Measurements from ENCODE around the gene ST3GAL4. TPM values are rescaled to one million over a fixed set of nuclear protein-coding genes. Genes with fewer than 3 reads are reported as not detected.
"Not testable (repeated sequence)": the region's sequence is repeated elsewhere in the genome, so short reads cannot be mapped to it uniquely, and the experiment has no call there.

Gene ST3GAL4
- total RNA-seq, 1 donor from 2014 or later = 72.4 TPM

DNA sequence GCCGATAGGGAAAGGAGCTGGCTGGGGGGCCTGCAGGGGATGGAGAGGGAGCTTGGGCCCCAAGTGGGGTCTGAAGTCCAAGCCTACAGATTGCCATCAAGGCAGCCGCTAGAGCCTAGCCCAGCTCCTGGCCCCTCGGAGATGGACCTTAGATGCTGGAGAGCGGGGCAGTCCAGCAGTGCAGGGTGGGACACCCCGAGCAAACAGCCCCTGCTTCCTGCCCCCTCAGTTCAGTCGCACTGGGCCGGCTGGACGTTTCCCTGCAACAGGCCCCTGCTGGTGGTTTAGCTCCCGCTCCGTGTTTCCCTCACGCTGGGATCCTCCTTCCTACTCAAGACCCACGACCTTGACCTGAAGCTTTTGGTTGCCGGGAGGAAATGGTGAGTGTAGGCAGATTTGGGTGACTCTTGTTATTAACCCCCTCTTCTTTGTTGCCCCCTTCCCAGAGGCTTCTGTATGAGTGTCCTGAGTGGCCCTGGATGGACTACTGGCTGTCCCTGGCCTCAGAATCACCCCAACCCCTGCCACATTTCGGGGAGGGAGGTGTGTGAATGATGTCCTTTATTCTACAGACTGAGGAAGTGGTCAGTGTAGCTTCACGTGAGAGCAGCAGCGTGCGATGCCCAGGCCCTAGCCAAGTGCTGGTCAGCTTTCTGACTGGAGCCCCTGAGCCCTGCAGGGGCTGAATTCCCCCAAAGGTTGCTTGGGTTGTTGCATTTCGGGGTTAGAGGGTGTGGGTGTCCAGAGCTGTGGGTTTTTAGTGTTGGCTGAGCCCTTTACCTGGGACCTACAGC, 2.7 kb downstream of the ST3GAL4 start:
- intact Hi-C loops (cut with DNase I) = loop anchor here (10.0 kb wide), 1 partner anchor 47 kb away; no protein-coding TSS in a partner anchor
- ATAC-seq (no peak), DNase-seq (ENCODE audit: low spot score) (no peak)

DNA sequence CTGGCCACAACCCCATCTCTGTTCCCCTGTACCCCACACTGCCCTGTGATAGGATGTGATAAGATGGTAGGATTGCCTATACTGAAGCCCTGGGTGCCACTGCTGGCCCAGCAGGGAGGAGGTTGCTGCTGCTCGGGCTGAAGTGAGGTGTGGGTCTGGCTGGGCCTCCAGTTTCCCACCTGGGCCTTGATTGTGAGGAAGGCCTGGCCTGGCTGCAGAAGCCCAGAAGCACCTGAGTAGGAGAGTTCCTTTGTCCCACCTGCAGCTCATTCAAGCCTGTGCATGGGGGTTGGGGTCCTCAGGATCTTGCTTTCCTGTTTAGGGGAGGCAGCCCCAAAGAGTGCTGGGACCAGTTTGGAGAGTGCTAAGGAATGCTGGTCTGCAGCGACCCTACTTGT, 3.3 kb downstream of the ST3GAL4 start:
- ATAC-seq (no peak), DNase-seq (ENCODE audit: low spot score) (no peak)
- intact Hi-C loops (cut with DNase I) = loop anchor here (10.0 kb wide), 1 partner anchor 46 kb away; no protein-coding TSS in a partner anchor

GRCh38 chr11:126359431-126360048, 4.1 kb downstream of the ST3GAL4 start:
- peak; percentile 78 for ATAC-seq
- intact Hi-C loops (cut with DNase I) = loop anchor here (10.0 kb wide), 1 partner anchor 45 kb away; no protein-coding TSS in a partner anchor
- peak; percentile 91 for DNase-seq (ENCODE audit: low spot score)

DNA sequence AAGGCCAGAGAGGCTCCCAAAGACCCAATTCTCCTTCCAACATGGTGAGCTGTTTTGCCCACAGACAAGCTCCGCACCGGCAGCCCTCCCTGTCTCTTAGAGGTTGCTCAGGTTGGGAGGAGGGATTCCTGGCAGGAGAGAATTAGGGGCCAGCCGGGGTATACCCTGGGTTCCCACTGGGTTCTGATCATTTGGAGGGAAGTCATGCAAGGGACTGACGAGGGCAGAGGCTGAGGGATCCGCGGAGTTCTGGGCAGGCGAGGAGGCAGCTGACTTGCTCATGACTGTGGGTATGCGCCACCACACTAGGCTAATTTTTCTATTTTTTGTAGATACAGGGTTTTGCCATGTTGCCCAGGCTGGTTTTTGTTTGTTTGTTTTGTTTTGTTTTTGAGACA, 4.6 kb downstream of the ST3GAL4 start:
- ATAC-seq = no peak
- no peak for DNase-seq (ENCODE audit: low spot score)
- intact Hi-C loops (cut with DNase I) = no loop called here

DNA sequence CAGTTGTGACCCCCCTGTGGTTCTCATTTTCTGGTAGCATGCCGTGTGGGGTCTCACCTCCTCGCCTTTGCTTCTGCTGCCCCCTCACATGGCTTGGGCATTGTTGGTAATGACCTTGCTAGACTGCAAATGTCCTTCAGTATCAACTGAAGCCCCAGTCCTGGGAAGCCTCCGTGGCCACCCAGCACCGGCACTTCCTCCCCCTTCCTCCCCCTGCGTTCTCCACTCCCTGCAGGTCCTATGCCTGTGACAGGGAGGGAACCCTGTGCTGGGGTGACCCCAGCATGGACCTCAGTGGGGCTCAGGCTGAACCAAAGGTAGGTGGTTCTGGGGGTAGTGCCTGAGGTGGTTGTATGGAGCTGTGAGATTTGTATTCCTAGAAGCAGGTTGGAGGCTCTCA, 5.9 kb downstream of the ST3GAL4 start:
- no peak for ATAC-seq
- intact Hi-C loops (cut with DNase I) = no loop called here
- no peak for DNase-seq (ENCODE audit: low spot score)

DNA sequence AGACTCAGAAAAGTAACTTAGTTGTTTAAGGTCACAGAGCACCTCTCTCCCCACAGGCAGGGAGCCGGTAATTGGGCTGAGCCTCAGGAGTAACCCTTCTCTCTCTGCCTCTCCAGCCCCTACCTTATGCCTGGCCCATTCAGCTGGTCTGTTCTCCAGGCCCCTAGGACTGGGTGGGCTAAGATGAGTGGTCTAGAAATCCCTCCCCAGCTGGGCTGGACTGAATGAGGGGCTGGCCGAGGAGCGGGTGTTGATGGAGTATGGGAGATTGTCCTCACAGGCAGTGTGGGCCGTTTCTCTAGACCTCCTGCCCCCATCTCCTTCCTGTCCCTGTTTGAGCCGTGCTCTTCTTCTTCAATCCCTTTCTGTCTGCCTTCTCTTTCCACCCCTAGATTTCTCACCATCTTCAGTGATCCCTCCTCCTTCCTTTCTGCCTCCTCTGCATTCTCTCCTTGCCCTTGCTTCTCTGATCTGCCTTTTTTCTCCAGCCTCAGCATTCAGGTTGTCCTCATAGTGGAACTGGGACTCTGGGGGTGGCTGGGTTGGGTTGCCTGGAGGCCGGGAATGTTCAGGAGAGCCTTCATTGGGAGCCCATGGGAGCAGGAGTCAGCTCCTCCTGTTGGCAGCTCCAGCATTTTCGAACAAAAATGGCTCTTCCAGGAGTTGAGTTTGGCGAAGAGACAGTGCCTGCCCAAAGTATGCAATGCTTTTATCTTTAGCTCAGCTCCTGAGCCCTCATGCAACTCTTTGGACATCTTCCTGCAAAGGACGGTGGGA, 7.6 kb downstream of the ST3GAL4 start:
- ATAC-seq = no peak
- intact Hi-C loops (cut with DNase I) = no loop called here
- no peak for DNase-seq (ENCODE audit: low spot score)

GRCh38 chr11:126363706-126364248, 8.3 kb downstream of the ST3GAL4 start:
- intact Hi-C loops (cut with DNase I) = no loop called here
- DNase-seq (ENCODE audit: low spot score) (peak; percentile 63), ATAC-seq (peak; percentile 48)

- peak; percentile 27 for ATAC-seq
- intact Hi-C loops (cut with DNase I); DNase-seq (ENCODE audit: low spot score): not testable (repeated sequence)
Measured at GRCh38 chr11:126364735-126365134, 9.2 kb downstream of the ST3GAL4 start.

- intact Hi-C loops (cut with DNase I) = not testable (repeated sequence)
Measured at GRCh38 chr11:126365508-126365907, 10.0 kb downstream of the ST3GAL4 start.

GRCh38 chr11:126366064-126366822, 10.8 kb downstream of the ST3GAL4 start:
- no peak for DNase-seq (ENCODE audit: low spot score)
- ATAC-seq = peak; percentile 21
- intact Hi-C loops (cut with DNase I) = no loop called here

More at GRCh38 chr11:126365508-126365907, 10.0 kb downstream of the ST3GAL4 start:
- DNase-seq (ENCODE audit: low spot score) = peak; percentile 46
- not testable (repeated sequence) for ATAC-seq

- DNase-seq (ENCODE audit: low spot score); intact Hi-C loops (cut with DNase I); ATAC-seq: not testable (repeated sequence)
Measured at GRCh38 chr11:126366823-126367654, 11.6 kb downstream of the ST3GAL4 start.

- intact Hi-C loops (cut with DNase I); DNase-seq (ENCODE audit: low spot score); ATAC-seq: not testable (repeated sequence)
Measured at GRCh38 chr11:126367806-126368205, 12.3 kb downstream of the ST3GAL4 start.

DNA sequence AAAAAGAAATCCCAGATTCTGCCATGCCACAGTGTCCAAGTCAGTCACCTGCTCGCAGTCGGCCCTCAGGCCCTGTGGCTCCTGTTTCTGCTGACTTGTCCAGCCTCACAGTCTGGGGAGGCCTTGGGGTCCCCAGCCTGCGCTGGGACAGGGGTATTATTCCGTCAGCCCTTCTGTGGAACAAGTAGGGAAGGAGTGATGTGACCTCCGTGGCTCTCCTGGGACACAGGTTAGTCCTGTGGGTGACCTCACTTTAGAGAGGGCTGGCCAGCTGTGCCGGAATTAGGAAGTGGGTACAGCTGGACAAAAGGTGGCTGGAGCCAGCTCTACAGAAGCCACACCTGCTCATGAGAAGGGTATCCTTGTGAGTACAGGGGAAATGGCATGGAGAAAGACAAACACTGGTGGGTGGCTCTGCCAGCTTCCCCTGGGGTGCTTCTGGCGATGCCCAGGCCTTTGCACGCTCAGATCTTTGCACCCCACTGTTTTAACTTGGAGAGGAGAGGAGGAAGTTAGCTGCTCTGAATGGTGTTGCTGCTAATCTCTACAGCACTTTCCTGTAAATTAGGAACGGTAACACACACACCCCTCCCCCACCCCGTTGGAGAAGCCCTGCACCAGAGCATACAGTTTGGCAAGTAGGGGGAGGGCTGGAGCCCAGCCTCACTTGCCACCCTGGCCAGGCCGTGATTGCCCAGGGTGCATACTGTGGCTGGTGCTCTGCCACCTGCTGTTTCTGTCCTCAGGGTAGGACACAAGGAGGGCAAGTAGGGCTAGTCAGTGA, 13.0 kb downstream of the ST3GAL4 start:
- peak; percentile 58 for DNase-seq (ENCODE audit: low spot score)
- ATAC-seq; intact Hi-C loops (cut with DNase I): not testable (repeated sequence)

GRCh38 chr11:126370016-126370415, 14.5 kb downstream of the ST3GAL4 start:
- peak; percentile 6 for DNase-seq (ENCODE audit: low spot score)
- intact Hi-C loops (cut with DNase I) = no loop called here
- ATAC-seq = no peak

- no peak for ATAC-seq
- intact Hi-C loops (cut with DNase I) = no loop called here
- DNase-seq (ENCODE audit: low spot score) = no peak
Measured at GRCh38 chr11:126371595-126371994, 16.1 kb downstream of the ST3GAL4 start.

DNA sequence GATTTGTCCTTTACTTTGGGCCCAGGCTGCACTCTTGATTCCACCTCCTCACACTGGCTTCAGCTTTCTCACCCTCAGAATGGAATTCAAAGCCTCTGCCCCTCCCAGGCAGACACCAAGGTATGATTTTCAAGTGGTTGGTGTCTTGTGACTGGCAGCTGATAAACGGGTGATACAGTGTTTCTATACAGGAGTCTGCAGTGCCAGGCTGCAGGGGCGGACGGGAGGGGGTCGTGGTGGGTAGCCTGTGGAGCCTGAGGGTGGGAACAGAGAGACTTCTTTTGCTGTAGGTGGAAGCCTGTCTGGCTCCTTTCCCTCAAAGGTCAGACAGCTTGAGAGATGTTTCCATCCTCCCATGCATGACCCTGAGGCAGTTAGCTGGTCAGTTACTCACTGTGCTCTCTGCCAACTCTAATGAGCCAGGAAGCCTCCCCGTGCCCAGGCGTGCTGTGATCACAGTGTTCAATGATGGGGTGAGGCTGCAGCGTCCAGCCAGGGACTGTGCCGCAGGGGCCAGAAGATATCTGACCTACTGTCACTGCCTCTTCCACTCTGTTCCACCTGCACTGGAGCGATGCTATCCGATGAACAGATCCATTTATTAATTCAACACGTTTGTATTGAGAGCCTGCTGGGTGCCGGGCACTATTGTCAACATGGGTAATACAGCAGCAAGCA, 18.0 kb downstream of the ST3GAL4 start:
- intact Hi-C loops (cut with DNase I) = not testable (repeated sequence)
- ATAC-seq = peak; percentile 76
- DNase-seq (ENCODE audit: low spot score) = peak; percentile 44

Data from sciatic nerve (tissue), 2 donors.